Activated CD8-positive, alpha-beta memory T cell treated with anti-CD3 and anti-CD28 coated beads for 36 hours (primary cell): ENCODE data around the gene FCER2. TPM values are rescaled to one million over a fixed set of nuclear protein-coding genes. Genes with fewer than 3 reads are reported as not detected.

Experiments
- CTCF ChIA-PET: fragments of 350-600 bp; sonication (Branson Sonifier 250); formaldehyde crosslinking; loops from one replicate; lab custom pipeline; 2021; ENCODE audit warnings: antibody characterized with exemption; lab: Charles Lee
- POLR2A ChIA-PET: fragments of 350-600 bp; sonication (Branson Sonifier 250); formaldehyde crosslinking; loops from one replicate; lab custom pipeline; 2021; ENCODE audit warnings: antibody characterized with exemption; lab: Charles Lee
- total RNA-seq, 2 experiments: library from RNA; stranded (reverse); gene quantifications; one replicate each; pipeline ENCODE4 v1.2.3, GENCODE V29; 2021

The FCER2 gene
- total RNA-seq, 2 experiments from 2014 or later: 1.8 to 2.5 TPM

DNA sequence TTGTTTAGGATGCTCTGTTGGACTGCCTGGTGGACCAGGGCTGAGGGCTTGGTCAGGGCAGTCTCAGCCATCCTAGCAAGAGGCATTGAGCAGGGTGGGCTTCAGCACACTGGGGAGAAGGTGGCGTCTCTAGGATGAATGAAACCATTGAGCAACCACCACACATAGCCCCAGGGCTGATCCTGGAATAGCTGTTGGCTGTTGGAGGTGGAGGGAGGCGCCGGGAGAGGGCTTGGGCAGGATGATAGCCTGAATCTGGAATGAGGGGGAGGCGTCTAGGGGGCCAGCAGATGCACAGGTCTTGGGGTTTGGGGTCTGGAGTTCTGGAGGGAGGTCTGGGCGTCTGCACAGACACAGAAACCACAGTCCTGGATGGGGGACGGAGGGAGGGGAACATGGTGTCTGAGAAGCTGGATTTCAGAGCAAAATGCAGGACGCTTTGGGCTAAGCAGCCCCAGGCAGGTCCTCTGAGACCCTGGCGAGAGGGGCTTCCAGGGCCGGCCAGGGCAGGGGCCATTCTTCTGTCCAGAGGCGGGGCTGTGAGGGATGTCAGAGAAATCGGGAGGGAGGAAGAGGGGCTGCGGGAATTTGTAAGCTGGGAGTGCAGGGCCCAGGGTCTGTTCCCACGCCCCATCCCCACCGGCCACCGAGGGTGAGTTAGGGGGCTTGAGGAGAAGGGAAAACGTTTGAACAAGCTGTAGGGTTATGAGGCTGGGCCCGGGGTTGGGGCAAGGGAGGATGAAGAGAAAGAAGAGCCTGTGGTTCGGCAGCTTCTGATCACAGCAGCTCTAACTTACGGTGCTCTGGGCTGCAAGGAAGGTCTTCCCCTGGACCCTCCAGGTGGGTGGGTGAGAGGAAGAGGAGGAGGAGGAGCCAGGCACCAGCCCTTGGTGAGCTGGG, 16.1 kb downstream of the FCER2 start:
- CTCF ChIA-PET: interaction anchor here (1.2 to 1.3 kb wide), 2 partner anchors 33 to 106 kb away, joined by 3 read pairs; no protein-coding TSS in a partner anchor

GRCh38 chr19:7682175-7682855, 19.6 kb downstream of the FCER2 start:
- CTCF ChIA-PET: interaction anchor here (1.3 to 2.5 kb wide), 3 partner anchors 17 to 114 kb away, joined by 3 to 20 read pairs (median 11); no protein-coding TSS in a partner anchor

More for the DNA sequence above, 16.1 kb downstream of the FCER2 start:
- POLR2A ChIA-PET: interaction anchor here (0.5 kb wide), 1 partner anchor 56 kb away, joined by 6 read pairs; the partner anchor contains the start of genes PET100 and XAB2

DNA sequence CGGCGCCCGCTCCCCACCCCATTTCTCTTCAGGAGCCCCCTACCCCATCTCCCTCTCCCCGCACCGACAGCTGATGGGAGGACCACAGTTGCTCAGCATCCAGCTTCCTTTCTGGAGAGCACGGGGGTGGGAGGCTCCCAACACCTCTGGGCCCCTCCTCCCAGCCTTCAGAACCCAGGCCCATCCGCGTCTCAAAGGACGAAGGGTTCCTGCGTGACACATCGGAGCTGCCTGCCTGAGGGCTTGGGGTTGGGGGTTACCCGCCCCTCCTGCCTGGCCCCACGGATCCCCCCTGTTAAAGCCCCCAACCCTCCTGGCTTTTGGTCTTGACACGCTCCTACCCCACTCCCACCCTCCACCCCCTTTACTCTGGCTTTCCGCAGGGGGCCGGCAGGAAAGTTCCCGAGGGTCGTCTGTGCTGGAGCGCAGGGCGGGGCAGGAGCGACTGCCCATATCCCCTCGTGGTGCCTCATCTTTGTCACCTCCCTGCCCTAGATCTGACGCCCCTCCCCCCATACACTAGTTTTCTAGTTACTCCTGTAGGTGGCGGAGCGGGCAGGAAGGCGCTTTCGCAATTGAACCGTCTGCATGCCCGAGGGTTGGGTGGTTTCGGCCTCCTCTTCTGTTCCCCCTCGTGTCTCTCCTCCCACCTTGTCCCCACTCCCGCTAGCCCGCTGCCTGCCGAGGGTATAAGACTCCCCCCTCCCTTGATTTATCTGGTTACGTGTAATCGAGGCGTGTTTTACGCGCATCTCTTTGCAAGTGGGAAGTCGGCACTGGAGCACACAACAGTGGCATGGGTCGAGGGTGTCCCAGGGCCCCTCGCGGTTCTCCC, 20.4 kb downstream of the FCER2 start:
- ChIA-PET POLR2A (interaction anchor here (0.5 to 1.1 kb wide), 5 partner anchors 11 to 120 kb away, joined by 3 to 5 read pairs (median 4); no protein-coding TSS in a partner anchor), CTCF (interaction anchor here (0.6 to 2.5 kb wide), 35 partner anchors 10 to 262 kb away, joined by 3 to 20 read pairs (median 4); partner anchors contain the start of genes CD209, FCER2, MAP2K7 and PET100)

More at GRCh38 chr19:7682175-7682855, 19.6 kb downstream of the FCER2 start:
- POLR2A ChIA-PET: no interaction called here

- ChIA-PET CTCF (interaction anchor here (0.6 to 2.5 kb wide), 35 partner anchors 11 to 263 kb away, joined by 3 to 20 read pairs (median 4); partner anchors contain the start of genes CD209, FCER2, MAP2K7 and PET100), POLR2A (interaction anchor here (0.5 to 1.1 kb wide), 5 partner anchors 10 to 121 kb away, joined by 3 to 5 read pairs (median 4); no protein-coding TSS in a partner anchor)
Observed at GRCh38 chr19:7680606-7681339, 21.2 kb downstream of the FCER2 start, which contains the start of gene TRAPPC5. Gene TRAPPC5, plus strand, starts transcription at chr19:7680833. Its CDS starts 1,421 bp downstream, at chr19:7682254.

- CTCF ChIA-PET: interaction anchor here (0.6 to 2.5 kb wide), 17 partner anchors 11 to 242 kb away, joined by 3 to 20 read pairs (median 5); partner anchors contain the start of genes MAP2K7, PET100, RETN and STXBP2
- POLR2A ChIA-PET: interaction anchor here (1.0 kb wide), 1 partner anchor 10 kb away, joined by 3 read pairs; no protein-coding TSS in a partner anchor
Observed at GRCh38 chr19:7679771-7680605, 21.9 kb downstream of the FCER2 start.

DNA sequence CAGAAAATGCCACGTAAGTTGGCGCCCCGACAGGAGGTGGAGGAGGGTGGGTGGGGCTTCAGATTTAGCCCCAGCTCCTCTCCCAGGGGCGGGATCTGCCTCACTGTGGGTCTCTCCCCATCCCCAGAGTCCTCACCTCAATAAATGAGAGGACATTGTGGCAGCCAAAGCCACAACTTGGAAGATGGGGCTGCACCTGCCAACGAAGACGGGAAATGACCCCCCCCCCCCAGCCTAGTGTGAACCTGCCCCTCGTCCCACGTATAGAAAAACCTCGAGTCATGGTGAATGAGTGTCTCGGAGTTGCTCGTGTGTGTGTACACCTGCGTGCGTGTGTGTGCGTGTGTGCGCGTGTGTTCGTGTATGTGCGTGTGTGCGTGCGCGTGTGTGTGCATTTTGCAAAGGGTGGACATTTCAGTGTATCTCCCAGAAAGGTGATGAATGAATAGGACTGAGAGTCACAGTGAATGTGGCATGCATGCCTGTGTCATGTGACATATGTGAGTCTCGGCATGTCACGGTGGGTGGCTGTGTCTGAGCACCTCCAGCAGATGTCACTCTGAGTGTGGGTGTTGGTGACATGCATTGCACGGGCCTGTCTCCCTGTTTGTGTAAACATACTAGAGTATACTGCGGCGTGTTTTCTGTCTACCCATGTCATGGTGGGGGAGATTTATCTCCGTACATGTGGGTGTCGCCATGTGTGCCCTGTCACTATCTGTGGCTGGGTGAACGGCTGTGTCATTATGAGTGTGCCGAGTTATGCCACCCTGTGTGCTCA, 22.8 kb downstream of the FCER2 start:
- POLR2A ChIA-PET: no interaction called here
- CTCF ChIA-PET: interaction anchor here (0.9 to 1.2 kb wide), 2 partner anchors 10 to 111 kb away, joined by 3 to 6 read pairs; partner anchors contain the start of gene RETN

DNA sequence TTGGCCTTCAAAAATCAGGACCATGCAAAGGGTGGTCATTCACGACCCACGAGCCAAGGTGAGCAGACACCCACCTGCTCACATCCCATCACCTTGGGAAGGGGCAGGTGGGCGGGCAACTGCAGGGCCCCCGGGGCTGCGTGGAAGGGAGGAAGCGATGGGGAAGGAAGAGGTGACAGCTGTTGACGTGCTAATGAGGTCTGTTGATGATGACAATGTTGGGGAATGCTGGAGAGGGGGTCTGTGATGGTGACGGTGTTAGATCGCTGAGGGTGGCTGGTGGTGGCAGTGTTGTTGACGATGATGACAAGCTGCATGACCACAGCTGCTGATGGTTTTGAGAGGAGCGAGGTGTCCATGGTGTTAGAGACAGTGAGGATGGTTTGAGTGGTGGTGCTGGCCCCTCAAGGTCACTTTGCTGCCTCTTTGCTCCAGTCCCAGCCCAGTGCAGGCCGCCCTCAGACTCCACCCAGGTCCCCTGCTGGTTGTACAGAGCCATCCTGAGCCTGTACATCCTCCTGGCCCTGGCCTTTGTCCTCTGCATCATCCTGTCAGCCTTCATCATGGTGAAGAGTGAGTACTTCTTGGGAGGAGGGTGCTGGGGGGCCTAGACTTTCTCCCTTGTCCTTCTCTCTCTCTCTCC, 24.1 kb downstream of the FCER2 start:
- CTCF ChIA-PET: interaction anchor here (0.6 to 1.5 kb wide), 4 partner anchors 9 to 136 kb away, joined by 3 to 6 read pairs (median 3); partner anchors contain the start of gene RETN
- POLR2A ChIA-PET: no interaction called here

- POLR2A ChIA-PET: no interaction called here
- CTCF ChIA-PET: interaction anchor here (1.5 kb wide), 1 partner anchor 137 kb away, joined by 3 read pairs; no protein-coding TSS in a partner anchor
Observed at GRCh38 chr19:7676854-7677253, 25.1 kb downstream of the FCER2 start, which contains the start of gene MCEMP1. Gene MCEMP1, plus strand, starts transcription at chr19:7677090. Its CDS starts 31 bp downstream, at chr19:7677121.

DNA sequence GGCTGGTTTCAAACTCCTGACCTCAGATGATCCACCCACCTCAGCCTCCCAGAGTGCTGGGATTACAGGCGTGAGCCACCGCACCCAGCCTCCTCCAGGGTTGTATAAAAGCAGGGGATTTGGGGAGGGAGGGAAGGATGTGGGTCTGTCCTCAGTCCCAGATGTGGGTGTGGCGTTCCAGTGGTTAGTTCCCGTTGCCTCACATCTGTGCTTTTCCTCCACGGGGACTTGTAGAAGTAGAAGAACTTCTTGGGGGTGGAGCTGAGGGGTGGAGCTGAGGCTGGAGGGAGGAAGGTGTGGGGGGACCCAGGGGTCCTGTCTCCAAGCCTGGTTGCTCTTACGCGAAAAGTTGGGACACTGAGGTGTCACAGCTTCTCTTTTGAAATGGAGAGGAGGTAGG, 25.6 kb downstream of the FCER2 start:
- ChIA-PET POLR2A (no interaction called here), CTCF (no interaction called here)

DNA sequence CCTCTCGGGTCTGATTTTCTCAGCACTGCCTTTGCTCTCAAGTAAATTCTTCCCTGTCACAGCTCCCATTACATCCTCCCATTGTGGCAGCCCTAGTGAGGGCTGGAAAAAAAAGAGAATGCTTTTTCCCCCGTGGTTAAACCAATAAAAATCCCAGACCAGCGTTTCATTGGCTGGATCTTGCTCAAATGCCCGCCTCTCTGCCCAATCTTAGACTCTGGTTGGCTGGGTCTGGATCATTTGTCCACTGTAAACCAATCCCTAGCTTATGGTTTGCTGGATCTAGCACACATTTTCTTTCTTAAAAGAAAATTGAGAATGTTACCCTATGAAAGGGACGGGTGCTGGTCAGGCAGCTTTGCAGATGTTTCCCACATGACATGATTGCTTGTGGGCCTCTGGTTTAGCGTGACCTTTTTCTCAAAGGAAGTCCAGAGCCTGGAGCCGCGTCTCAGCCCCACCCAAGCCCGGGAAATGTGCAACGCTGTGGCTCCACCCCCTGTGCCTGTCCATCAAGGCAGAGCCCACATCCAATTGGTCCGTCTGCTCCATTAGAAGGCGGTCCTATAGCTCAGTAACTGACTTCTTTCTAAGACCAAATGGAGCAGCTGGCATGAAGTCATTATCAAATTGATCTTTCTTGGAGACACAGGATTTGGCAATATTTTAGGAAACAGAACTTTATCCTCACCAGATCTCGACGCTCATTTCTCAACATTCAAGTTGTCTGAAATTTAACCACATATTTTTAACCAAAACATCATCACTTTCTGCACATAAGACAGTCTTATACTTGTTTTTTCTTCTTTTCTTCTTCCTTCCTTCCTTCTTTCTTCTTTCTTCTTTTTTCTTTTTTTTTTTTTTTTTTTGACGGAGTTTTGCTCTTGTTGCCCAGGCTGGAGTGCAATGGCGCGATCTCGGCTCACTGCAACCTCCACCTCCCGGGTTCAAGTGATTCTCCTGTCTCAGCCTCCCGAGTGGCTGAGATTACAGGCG, 27.6 kb downstream of the FCER2 start:
- ChIA-PET POLR2A (no interaction called here), CTCF (interaction anchor here (0.6 to 1.2 kb wide), 4 partner anchors 24 to 767 kb away, joined by 3 to 5 read pairs (median 3); no protein-coding TSS in a partner anchor)

DNA sequence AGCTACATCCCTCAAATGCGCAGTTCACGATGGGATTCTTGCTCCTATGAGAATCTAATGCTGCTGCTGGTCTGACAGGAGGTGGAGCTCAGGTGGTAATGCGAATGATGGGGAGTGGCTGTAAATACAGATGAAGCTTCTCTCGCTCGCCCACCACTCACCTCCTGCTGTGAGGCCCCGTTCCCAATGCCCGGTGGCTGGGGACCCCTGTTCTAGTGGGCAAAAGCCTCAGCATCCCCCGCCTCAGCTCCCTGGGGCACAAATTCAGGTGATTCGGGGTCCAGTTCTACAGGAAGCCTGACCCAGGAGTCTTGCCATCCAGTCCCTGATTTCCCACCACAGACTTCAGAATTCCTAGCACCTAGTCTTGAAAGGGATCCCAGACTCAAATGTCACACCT, 29.4 kb downstream of the FCER2 start:
- POLR2A ChIA-PET: no interaction called here
- CTCF ChIA-PET: no interaction called here

DNA sequence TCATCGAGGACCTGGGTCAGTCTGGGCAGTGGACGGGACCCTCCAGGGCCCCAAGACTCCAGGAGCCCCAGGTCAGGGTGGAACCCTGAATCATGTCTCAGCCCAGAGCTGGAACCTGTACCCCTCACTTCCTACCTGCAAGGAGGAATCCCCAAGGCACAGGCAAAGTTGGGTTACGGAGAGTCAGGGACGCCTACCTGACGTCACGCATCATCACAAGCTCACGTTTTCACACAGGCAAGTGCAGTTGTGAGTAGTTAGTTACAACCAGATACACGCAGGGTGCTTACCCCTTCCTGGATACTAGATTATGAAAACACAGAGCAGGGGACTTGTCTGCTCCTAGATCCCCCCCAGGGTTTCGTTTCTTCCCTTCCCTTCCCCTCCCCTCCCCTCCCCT, 31.1 kb downstream of the FCER2 start:
- ChIA-PET CTCF (interaction anchor here (0.9 kb wide), 1 partner anchor 19 kb away, joined by 3 read pairs; no protein-coding TSS in a partner anchor), POLR2A (interaction anchor here (0.7 kb wide), 1 partner anchor 10 kb away, joined by 3 read pairs; the partner anchor contains the start of gene TRAPPC5)

- ChIA-PET CTCF (interaction anchor here (0.9 to 1.9 kb wide), 4 partner anchors 8 to 102 kb away, joined by 3 to 6 read pairs (median 4); partner anchors contain the start of gene TRAPPC5), POLR2A (interaction anchor here (0.7 kb wide), 1 partner anchor 10 kb away, joined by 3 read pairs; the partner anchor contains the start of gene TRAPPC5)
Observed at GRCh38 chr19:7670150-7670783, 31.7 kb downstream of the FCER2 start.
